Spleen (tissue), 11 donors: ENCODE results near the gene EVI2B. TPM values are rescaled to one million over a fixed set of nuclear protein-coding genes. Genes with fewer than 3 reads are reported as not detected.
A peak's percentile ranks its signal among the peaks of the same experiment; 100 is the strongest.

Experiments used
- DNase-seq: peaks from one replicate; pipeline ENCODE4 v3.0.0-alpha.2; 2020
- H3K27ac ChIP-seq, 8 donors: fragments of 200-600 bp; sonication (generic) in 7 of 8; 1 replicate in 4 of 8; 2 replicates in 4 of 8; pipeline versions ENCODE4 v1.5.0 to v1.8.0; 2016 to 2021; ENCODE audit warnings: inconsistent platforms in 4 of 8, mild to moderate bottlenecking in 4 of 8, moderate library complexity in 1 of 8
- H3K27me3 ChIP-seq, 7 donors: fragments of 200-600 bp; sonication (generic) in 6 of 7; replicated peaks in 1 of 7; 1 replicate in 4 of 7; 2 replicates in 3 of 7; pipeline versions ENCODE4 v1.5.0 to v1.8.0; 2016 to 2021; ENCODE audit warnings: inconsistent platforms in 3 of 7, mild to moderate bottlenecking in 1 of 7
- H3K36me3 ChIP-seq, 6 donors: fragments of 200-600 bp; sonication (generic) in 5 of 6; 1 replicate in 4 of 6; 2 replicates in 2 of 6; pipeline versions ENCODE4 v1.5.0 to v1.8.0; 2016 to 2021; ENCODE audit warnings: inconsistent platforms in 2 of 6
- H3K4me1 ChIP-seq, 6 donors: fragments of 200-600 bp; sonication (generic) in 5 of 6; 1 replicate in 3 of 6; 2 replicates in 3 of 6; pipeline versions ENCODE4 v1.5.0 to v1.8.0; 2016 to 2021; ENCODE audit warnings: inconsistent platforms in 3 of 6
- H3K4me3 ChIP-seq, 8 donors: fragments of 200-600 bp; sonication (generic) in 7 of 8; 1 replicate in 4 of 8; 2 replicates in 4 of 8; pipeline versions ENCODE4 v1.5.0 to v1.8.0; 2016 to 2021; ENCODE audit warnings: inconsistent platforms in 4 of 8, mild to moderate bottlenecking in 4 of 8, moderate library complexity in 2 of 8
- H3K9me3 ChIP-seq, 8 donors: fragments of 200-600 bp; sonication (generic) in 7 of 8; 1 replicate in 4 of 8; 2 replicates in 4 of 8; pipeline versions ENCODE4 v1.5.0 to v1.8.0; 2016 to 2021; ENCODE audit warnings: inconsistent platforms in 4 of 8
- POLR2A ChIP-seq, 3 donors: fragments of 450-650 bp; IDR thresholded peaks; one replicate each; pipeline ENCODE4 v1.5.1; 2017; ENCODE audit warnings: antibody characterized with exemption in 3 of 3, mild to moderate bottlenecking in 1 of 3
- POLR2AphosphoS5 ChIP-seq, 3 donors: sonication (generic); formaldehyde crosslinking; IDR thresholded peaks; one replicate each; pipeline ENCODE4 v1.5.1; 2017; ENCODE audit warnings: antibody characterized with exemption in 3 of 3
- WGBS, 5 donors: extraction: QIAGEN DNeasy Blood & Tissue Kit in 3 of 5; methylation state at CpG; one replicate each; pipeline versions ENCODE4 v1.1.5 to v1.1.7; 2013 to 2018; 5-methylcytosine and 5-hydroxymethylcytosine counted together
- intact Hi-C: fragments of 100-400 bp; cut with DNase I; formaldehyde crosslinking; loops from one replicate; pipeline ENCODE4 v1.15.0; 2023; ENCODE audit warnings: low total_unique reads
- polyA plus RNA-seq, 3 donors: library from polyadenylated mRNA; stranded (reverse); fragments of 200-250 nt; gene quantifications; one replicate each; pipeline ENCODE4 v1.2.1, GENCODE V29; 2013
- total RNA-seq, 7 donors: library from RNA; depleted of rRNA in 3 of 7; stranded (reverse); fragments of >200 nt in 3 of 7; fragmentation: NEBNext Ultra II Directional in 4 of 7; extraction: Animal tissue kit (Norgen Biotek cat#: 25700) in 4 of 7; gene quantifications; one replicate each; pipeline versions ENCODE4 v1.1.0 to v1.2.1, GENCODE V29; 2016 to 2021
- TF ChIP-seq, protein P1 (sequence below), 11 experiments: fragments of 200-600 bp in 7 of 11; fragments of 450-650 bp in 4 of 11; sonication (generic) in 4 of 11; IDR thresholded peaks in 8 of 11; conservative IDR thresholded peaks in 3 of 11; 1 replicate in 7 of 11; 2 replicates in 4 of 11; pipeline versions ENCODE4 v1.4.0 to v1.8.0; 2016 to 2021; ENCODE audit warnings: antibody characterized with exemption in 11 of 11, inconsistent platforms in 4 of 11, mild to moderate bottlenecking in 1 of 11
- donor health status: healthy with polysubstance abuse.
- donor health status: DM: no; HTN: no; CAD: no; lungs with moderate emphysema.
- donor health status: DM: no; HTN: no; CAD: no.
- donor health status: Bipolar disorder and iron deficiency.
- donor health status: healthy.
- donor health status: DM: no; HTN: no; CAD: no.
- donor health status: DM: yes; HTN: yes; CAD: no.

EVI2B gene
- total and polyA plus RNA-seq, 10 donors, result 109 to 220 (median 138) TPM

DNA sequence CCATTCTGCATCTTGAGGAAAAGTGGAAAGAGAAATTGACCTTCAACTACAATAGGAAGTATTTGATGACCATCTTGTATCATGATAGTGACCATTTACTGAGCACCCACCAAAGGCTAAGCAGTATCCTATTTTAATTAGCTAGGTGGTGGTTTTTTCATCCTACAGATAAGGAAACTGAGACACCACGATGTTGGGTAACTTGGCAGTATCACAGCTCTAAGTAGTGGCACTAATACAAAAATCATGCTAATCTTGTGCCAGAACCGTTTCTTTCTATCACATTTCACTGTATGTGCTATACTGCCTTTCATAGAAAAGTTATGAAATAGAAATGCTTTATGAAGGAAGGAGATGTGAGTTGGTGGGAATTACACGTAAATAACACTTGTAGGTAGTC, 2.3 kb downstream of the EVI2B start:
- intact Hi-C loops, result no loop called here
- Histone ChIP-seq H3K36me3 (peaks cover 0 to 16% (median 4%) of the 10 kb centered on the region in 6 donors), H3K4me1 (peaks cover 25 to 75% (median 57%) of the 10 kb centered on the region in 6 donors), H3K9me3 (no peaks in the 10 kb centered on the region), H3K27me3 (no peaks in the 10 kb centered on the region), H3K4me3 (peak overlapping the region; percentile 32 to 73 (median 44)), H3K27ac (peak overlapping the region; percentile 83 to 94 (median 90))
- no peak for DNase-seq
- TF ChIP-seq POLR2AphosphoS5 (IDR thresholded peaks at IDR 0.05) (no peak), POLR2A (IDR thresholded peaks at IDR 0.05) (no peak)
- TF ChIP-seq, protein P1, sequence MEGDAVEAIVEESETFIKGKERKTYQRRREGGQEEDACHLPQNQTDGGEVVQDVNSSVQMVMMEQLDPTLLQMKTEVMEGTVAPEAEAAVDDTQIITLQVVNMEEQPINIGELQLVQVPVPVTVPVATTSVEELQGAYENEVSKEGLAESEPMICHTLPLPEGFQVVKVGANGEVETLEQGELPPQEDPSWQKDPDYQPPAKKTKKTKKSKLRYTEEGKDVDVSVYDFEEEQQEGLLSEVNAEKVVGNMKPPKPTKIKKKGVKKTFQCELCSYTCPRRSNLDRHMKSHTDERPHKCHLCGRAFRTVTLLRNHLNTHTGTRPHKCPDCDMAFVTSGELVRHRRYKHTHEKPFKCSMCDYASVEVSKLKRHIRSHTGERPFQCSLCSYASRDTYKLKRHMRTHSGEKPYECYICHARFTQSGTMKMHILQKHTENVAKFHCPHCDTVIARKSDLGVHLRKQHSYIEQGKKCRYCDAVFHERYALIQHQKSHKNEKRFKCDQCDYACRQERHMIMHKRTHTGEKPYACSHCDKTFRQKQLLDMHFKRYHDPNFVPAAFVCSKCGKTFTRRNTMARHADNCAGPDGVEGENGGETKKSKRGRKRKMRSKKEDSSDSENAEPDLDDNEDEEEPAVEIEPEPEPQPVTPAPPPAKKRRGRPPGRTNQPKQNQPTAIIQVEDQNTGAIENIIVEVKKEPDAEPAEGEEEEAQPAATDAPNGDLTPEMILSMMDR (IDR thresholded peaks at IDR 0.05 in 8 of 11, conservative IDR thresholded peaks at IDR 0.05 in 3 of 11), result no peak
- WGBS, 5 donors, result 17 to 42% (median 28%) methylated on average over 3 of the region's 3 CpGs

DNA sequence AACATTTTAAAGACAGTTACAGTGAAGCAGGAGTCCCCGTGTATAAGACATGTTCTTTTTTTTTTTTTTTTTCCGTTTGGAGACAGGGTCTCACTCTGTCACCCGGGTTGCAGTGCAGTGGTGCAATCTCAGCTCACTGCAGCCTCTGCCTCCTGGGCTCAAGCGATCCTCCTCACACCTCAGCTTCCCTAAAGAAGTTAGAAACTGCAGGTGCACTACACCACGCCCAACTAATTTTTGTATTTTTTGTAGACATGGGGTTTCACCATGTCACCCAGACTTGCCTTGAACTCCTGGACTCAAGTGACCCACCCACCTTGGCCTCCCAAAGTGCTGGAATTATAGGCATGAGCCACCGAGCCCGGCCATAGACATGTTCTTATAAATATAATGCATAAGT, 3.0 kb downstream of the EVI2B start:
- WGBS, 5 donors, result 18 to 41% (median 23%) methylated on average over 7 of the region's 7 CpGs
- Histone ChIP-seq H3K36me3 (peaks cover 0 to 23% (median 5%) of the 10 kb centered on the region in 6 donors), H3K27ac (peak overlapping the region; percentile 83 to 94 (median 90)), H3K4me1 (peaks cover 25 to 75% (median 57%) of the 10 kb centered on the region in 6 donors), H3K4me3 (peak overlapping the region; percentile 32 to 73 (median 44)), H3K27me3 (no peaks in the 10 kb centered on the region), H3K9me3 (no peaks in the 10 kb centered on the region)
- intact Hi-C loops, result no loop called here
- peak; percentile 71 for DNase-seq
- TF ChIP-seq POLR2A (IDR thresholded peaks at IDR 0.05) (peak in 1 of 3 donors; percentile 48), POLR2AphosphoS5 (IDR thresholded peaks at IDR 0.05) (peak in 2 of 3 donors; percentile 56 to 63)
- TF ChIP-seq, protein P1 (IDR thresholded peaks at IDR 0.05 in 8 of 11, conservative IDR thresholded peaks at IDR 0.05 in 3 of 11), result no peak

DNA sequence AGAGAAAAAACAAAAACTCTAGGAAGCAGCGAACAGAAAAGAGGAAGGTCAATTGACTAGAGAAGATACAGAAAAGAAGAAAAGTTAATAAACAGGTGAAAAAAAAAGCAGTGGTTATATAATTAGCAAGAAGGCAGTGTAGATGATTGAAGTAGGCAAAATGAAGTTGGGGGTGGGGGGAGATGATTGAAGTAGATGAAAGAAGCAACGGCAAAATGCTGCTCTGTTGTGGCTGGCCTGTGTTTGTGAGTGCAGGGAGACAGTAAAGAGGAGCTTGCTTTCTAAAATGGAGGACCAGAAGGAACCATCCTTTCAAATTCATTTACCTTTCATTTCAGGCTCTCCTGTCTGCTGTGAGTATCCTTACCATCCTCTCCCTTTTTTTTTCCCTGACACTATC, 3.6 kb downstream of the EVI2B start:
- peak overlapping the region; percentile 83 to 94 (median 90) for H3K27ac ChIP-seq
- intact Hi-C loops, result no loop called here

DNA sequence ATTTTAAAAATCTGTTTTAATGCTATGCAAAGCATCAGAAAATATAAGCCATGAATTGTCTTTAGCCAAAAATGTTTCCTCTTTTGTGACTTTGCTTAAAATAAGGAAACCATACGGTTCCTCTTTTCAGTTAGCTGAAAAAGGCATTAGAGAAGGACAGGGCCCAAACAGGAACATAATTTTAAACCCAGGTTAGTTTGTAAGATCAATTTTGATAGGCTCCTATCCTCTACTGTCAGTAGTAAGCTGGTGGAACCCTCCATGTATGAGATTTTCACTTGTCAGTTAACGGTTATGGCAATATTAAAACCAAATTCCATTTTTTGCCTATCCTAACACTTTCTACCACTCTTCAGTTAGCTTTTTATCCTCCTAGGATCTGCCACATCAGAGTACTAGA, 4.3 kb downstream of the EVI2B start:
- H3K4me3 ChIP-seq, result peak overlapping the region in 7 of 8 donors; percentile 18 to 73 (median 45)
- H3K27me3 ChIP-seq, result no peaks in the 10 kb centered on the region
- peaks cover 0 to 36% (median 18%) of the 10 kb centered on the region in 6 donors for H3K36me3 ChIP-seq
- intact Hi-C loops, result loop anchor here (10.0 kb wide), 1 partner anchor 65 kb away; no protein-coding TSS in a partner anchor
- H3K27ac ChIP-seq, result peak overlapping the region; percentile 83 to 94 (median 90)
- H3K9me3 ChIP-seq, result no peaks in the 10 kb centered on the region
- peaks cover 17 to 74% (median 45%) of the 10 kb centered on the region in 6 donors for H3K4me1 ChIP-seq
- DNase-seq, result no peak
- TF ChIP-seq, protein P1 (IDR thresholded peaks at IDR 0.05 in 8 of 11, conservative IDR thresholded peaks at IDR 0.05 in 3 of 11), result no peak
- TF ChIP-seq POLR2A (IDR thresholded peaks at IDR 0.05) (peak in 1 of 3 donors; percentile 41), POLR2AphosphoS5 (IDR thresholded peaks at IDR 0.05) (no peak)
- 18 to 36% (median 28%) methylated on average over 2 of the region's 2 CpGs for WGBS, 5 donors

More for the DNA sequence above, 3.6 kb downstream of the EVI2B start:
- TF ChIP-seq POLR2A (IDR thresholded peaks at IDR 0.05) (no peak), POLR2AphosphoS5 (IDR thresholded peaks at IDR 0.05) (peak in 1 of 3 donors; percentile 50)
- Histone ChIP-seq H3K9me3 (no peaks in the 10 kb centered on the region), H3K4me3 (peak overlapping the region in 7 of 8 donors; percentile 39 to 73 (median 45)), H3K36me3 (peaks cover 0 to 29% (median 11%) of the 10 kb centered on the region in 6 donors), H3K27me3 (no peaks in the 10 kb centered on the region), H3K4me1 (peaks cover 21 to 74% (median 52%) of the 10 kb centered on the region in 6 donors)
- no peak for DNase-seq
- WGBS, 5 donors, result 9 to 27% (median 11%) methylated on average over 2 of the region's 2 CpGs
